RWPE2 (cell line): ENCODE measurements around the gene USF2.
A peak's percentile ranks its signal among the peaks of the same experiment; 100 is the strongest.

Source experiments
- ATAC-seq: fragments of 200-7000 bp; cut with Tn5 transposase; 3 replicates; pipeline ENCODE4 v1.9.1; 2021; ENCODE audit warnings: low read depth
- DNase-seq: peaks from one replicate; pipeline ENCODE4 v3.0.0-alpha.2; 2020; ENCODE audit warnings: low spot score
- H3K27ac ChIP-seq: fragments of 450-650 bp; 2 replicates; pipeline ENCODE4 v1.5.1; 2017; ENCODE audit warnings: mild to moderate bottlenecking; ENCODE audit not compliant: poor library complexity, severe bottlenecking
- H3K27me3 ChIP-seq: fragments of 250-450 bp; sonication (Bioruptor Pico); 2 replicates; pipeline ENCODE4 v1.5.1; 2021; ENCODE audit warnings: mild to moderate bottlenecking, moderate library complexity; ENCODE audit not compliant: insufficient read depth, poor library complexity, severe bottlenecking
- H3K36me3 ChIP-seq: fragments of 250-450 bp; sonication (Bioruptor Pico); 2 replicates; pipeline ENCODE4 v1.5.1; 2020; ENCODE audit warnings: low read depth, mild to moderate bottlenecking, moderate library complexity
- H3K4me1 ChIP-seq: fragments of 250-450 bp; sonication (Bioruptor Pico); 2 replicates; pipeline ENCODE4 v1.5.1; 2021; ENCODE audit warnings: mild to moderate bottlenecking, moderate library complexity; ENCODE audit not compliant: insufficient read depth, poor library complexity, severe bottlenecking
- H3K4me3 ChIP-seq: fragments of 250-450 bp; sonication (Bioruptor Pico); 2 replicates; pipeline ENCODE4 v1.5.1; 2021; ENCODE audit warnings: mild to moderate bottlenecking, moderate library complexity; ENCODE audit not compliant: severe bottlenecking
- H3K9me3 ChIP-seq: fragments of 250-450 bp; sonication (Bioruptor Pico); 2 replicates; pipeline ENCODE4 v1.5.1; 2021; ENCODE audit warnings: mild to moderate bottlenecking, moderate library complexity; ENCODE audit not compliant: severe bottlenecking
- TF ChIP-seq, protein P1 (sequence below): fragments of 450-650 bp; IDR thresholded peaks from one replicate; pipeline ENCODE4 v1.5.1; 2017; ENCODE audit warnings: mild to moderate bottlenecking, moderate library complexity; ENCODE audit not compliant: poor library complexity, severe bottlenecking

The USF2 gene

GRCh38 chr19:35256566-35256965 is 12.2 kb upstream of the USF2 start:
- TF ChIP-seq, protein P1, sequence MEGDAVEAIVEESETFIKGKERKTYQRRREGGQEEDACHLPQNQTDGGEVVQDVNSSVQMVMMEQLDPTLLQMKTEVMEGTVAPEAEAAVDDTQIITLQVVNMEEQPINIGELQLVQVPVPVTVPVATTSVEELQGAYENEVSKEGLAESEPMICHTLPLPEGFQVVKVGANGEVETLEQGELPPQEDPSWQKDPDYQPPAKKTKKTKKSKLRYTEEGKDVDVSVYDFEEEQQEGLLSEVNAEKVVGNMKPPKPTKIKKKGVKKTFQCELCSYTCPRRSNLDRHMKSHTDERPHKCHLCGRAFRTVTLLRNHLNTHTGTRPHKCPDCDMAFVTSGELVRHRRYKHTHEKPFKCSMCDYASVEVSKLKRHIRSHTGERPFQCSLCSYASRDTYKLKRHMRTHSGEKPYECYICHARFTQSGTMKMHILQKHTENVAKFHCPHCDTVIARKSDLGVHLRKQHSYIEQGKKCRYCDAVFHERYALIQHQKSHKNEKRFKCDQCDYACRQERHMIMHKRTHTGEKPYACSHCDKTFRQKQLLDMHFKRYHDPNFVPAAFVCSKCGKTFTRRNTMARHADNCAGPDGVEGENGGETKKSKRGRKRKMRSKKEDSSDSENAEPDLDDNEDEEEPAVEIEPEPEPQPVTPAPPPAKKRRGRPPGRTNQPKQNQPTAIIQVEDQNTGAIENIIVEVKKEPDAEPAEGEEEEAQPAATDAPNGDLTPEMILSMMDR, result no peak
- no peak for DNase-seq

DNA sequence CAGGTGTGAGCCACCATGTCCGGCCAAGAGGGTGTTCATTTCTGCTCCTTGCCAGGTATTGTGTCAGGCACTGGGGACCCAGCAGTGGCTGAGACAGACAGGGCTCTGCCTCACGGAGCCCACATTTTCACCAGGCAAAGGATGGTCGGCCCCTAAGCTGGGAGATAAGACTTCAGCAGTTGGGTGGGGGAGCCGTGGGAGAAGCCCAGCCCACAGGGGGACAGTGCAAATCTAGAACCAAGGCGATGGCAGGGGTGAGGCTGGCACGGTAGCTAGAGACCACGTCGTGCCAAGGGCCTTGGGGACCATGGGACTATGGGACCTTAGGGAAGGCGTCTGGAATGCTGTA is 11.7 kb upstream of the USF2 start:
- ATAC-seq, result no peak
- TF ChIP-seq, protein P1, result no peak
- Histone ChIP-seq H3K27me3 (no peaks in the 10 kb centered on the region), H3K27ac (no peak overlapping the region), H3K4me3 (no peak overlapping the region), H3K9me3 (no peaks in the 10 kb centered on the region), H3K4me1 (no peaks in the 10 kb centered on the region), H3K36me3 (peaks cover 74% of the 10 kb centered on the region)
- DNase-seq, result no peak

More at GRCh38 chr19:35256566-35256965, 12.2 kb upstream of the USF2 start:
- no peaks in the 10 kb centered on the region for H3K4me1 ChIP-seq
- peaks cover 71% of the 10 kb centered on the region for H3K36me3 ChIP-seq
- no peaks in the 10 kb centered on the region for H3K9me3 ChIP-seq
- no peak overlapping the region for H3K27ac ChIP-seq
- H3K4me3 ChIP-seq, result no peak overlapping the region
- H3K27me3 ChIP-seq, result no peaks in the 10 kb centered on the region
- no peak for ATAC-seq

DNA sequence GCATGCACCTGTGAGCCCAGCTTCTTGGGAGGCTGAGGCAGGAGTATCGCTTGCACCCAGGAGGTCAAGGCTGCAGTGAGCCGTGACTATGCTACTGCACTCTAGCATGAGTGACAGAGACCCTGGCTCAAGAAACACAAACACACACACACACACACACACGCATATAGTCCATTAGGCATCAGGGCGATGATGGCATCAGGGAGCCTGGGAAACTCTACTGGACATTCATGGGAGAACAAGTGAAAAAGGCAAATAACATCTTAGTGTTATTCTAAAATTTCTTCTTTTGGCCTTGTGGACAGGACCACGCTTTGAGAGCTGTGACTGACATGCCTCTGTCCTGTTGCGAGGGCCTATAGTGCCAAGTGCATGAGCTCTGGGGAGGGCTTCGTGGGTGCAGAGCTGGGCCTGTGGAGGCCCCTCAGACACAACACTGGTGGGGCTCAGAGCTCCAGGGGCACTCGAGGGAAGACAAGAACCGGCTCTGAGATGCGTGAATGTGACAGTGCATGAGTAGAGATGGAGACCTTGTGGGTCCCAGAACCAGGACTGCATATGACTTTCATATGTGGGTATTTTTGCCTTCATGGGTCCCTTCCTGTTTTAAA is 8.0 kb upstream of the USF2 start:
- no peak for ATAC-seq
- no peaks in the 10 kb centered on the region for H3K4me1 ChIP-seq

GRCh38 chr19:35261356-35262100 is 7.2 kb upstream of the USF2 start:
- ATAC-seq (no peak), DNase-seq (peak; percentile 24)
- Histone ChIP-seq H3K4me3 (no peak overlapping the region), H3K27me3 (no peaks in the 10 kb centered on the region), H3K4me1 (no peaks in the 10 kb centered on the region), H3K9me3 (no peaks in the 10 kb centered on the region), H3K36me3 (peaks cover 56% of the 10 kb centered on the region), H3K27ac (no peak overlapping the region)
- TF ChIP-seq, protein P1, result no peak

More for the DNA sequence above, 8.0 kb upstream of the USF2 start:
- TF ChIP-seq, protein P1, result no peak
- peaks cover 53% of the 10 kb centered on the region for H3K36me3 ChIP-seq
- no peak overlapping the region for H3K27ac ChIP-seq
- no peaks in the 10 kb centered on the region for H3K9me3 ChIP-seq
- H3K27me3 ChIP-seq, result no peaks in the 10 kb centered on the region
- H3K4me3 ChIP-seq, result no peak overlapping the region
- DNase-seq, result no peak
